ENCODE measurements around the gene PCYT2. TPM values are rescaled to one million over a fixed set of nuclear protein-coding genes. Genes with fewer than 3 reads are reported as not detected.
A peak's percentile ranks its signal among the peaks of the same experiment; 100 is the strongest.

Gene PCYT2
- total RNA-seq, 1 donor from 2014 or later = 6.8 TPM

- Histone ChIP-seq H3F3A (ENCODE audit: low read depth) (peaks cover 23% of the 10 kb centered on the region), H3K27me3 (no peaks in the 10 kb centered on the region), H2AFZ (replicated peaks) (no peak overlapping the region), H4K20me1 (ENCODE audit: low read depth) (peaks cover 22% of the 10 kb centered on the region), H3K27ac (no peak overlapping the region), H3K4me2 (peak overlapping the region; percentile 83), H3K9me3 (ENCODE audit: low read depth) (no peaks in the 10 kb centered on the region), H3K4me1 (peaks cover 7% of the 10 kb centered on the region), H3K4me3 (peak overlapping the region; percentile 87), H3K9ac (peak overlapping the region; percentile 96), H3K79me2 (ENCODE audit: low read depth) (peaks cover 68% of the 10 kb centered on the region), H3K36me3 (peaks cover 12% of the 10 kb centered on the region)
- no peaks in the 10 kb centered on the region for H3K9me3 Mint-ChIP-seq
- TF ChIP-seq EZH2 (IDR thresholded peaks at IDR 0.05) (no peak), CTCF (IDR thresholded peaks at IDR 0.05) (no peak), EZH2phosphoT487 (IDR thresholded peaks at IDR 0.05) (no peak)
- peak overlapping the region; percentile 92 for H3K4me3 Mint-ChIP-seq
- H3K36me3 Mint-ChIP-seq = peaks cover 23% of the 10 kb centered on the region
- DNase-seq (ENCODE audit: low spot score) = peak; percentile 50
- H3K27ac Mint-ChIP-seq = no peak overlapping the region
- H3K4me1 Mint-ChIP-seq = peaks cover 16% of the 10 kb centered on the region
- peaks cover 3% of the 10 kb centered on the region for H3K27me3 Mint-ChIP-seq (ENCODE audit: insufficient read depth, low read depth)
These were observed 20.5 kb downstream of the PCYT2 start for GRCh38 chr17:81890447-81891302.

GRCh38 chr17:81889602-81890001 lies 21.6 kb downstream of the PCYT2 start:
- TF ChIP-seq EZH2 (IDR thresholded peaks at IDR 0.05) (no peak), EZH2phosphoT487 (IDR thresholded peaks at IDR 0.05) (no peak), CTCF (IDR thresholded peaks at IDR 0.05) (no peak)
- Histone ChIP-seq H3K36me3 (peaks cover 12% of the 10 kb centered on the region), H3K4me1 (peaks cover 7% of the 10 kb centered on the region), H3K4me2 (peak overlapping the region; percentile 83), H3K79me2 (ENCODE audit: low read depth) (peaks cover 68% of the 10 kb centered on the region), H3K27ac (no peak overlapping the region), H3F3A (ENCODE audit: low read depth) (peaks cover 23% of the 10 kb centered on the region), H3K27me3 (no peaks in the 10 kb centered on the region), H2AFZ (replicated peaks) (no peak overlapping the region), H3K9me3 (ENCODE audit: low read depth) (no peaks in the 10 kb centered on the region), H3K9ac (peak overlapping the region; percentile 96), H3K4me3 (peak overlapping the region; percentile 87), H4K20me1 (ENCODE audit: low read depth) (peaks cover 22% of the 10 kb centered on the region)
- H3K9me3 Mint-ChIP-seq = no peaks in the 10 kb centered on the region
- no peak for DNase-seq (ENCODE audit: low spot score)
- peaks cover 7% of the 10 kb centered on the region for H3K27me3 Mint-ChIP-seq (ENCODE audit: insufficient read depth, low read depth)
- peak overlapping the region; percentile 92 for H3K4me3 Mint-ChIP-seq
- H3K36me3 Mint-ChIP-seq = peaks cover 26% of the 10 kb centered on the region
- no peak overlapping the region for H3K27ac Mint-ChIP-seq
- peaks cover 16% of the 10 kb centered on the region for H3K4me1 Mint-ChIP-seq

- Histone ChIP-seq H3K79me2 (ENCODE audit: low read depth) (peaks cover 65% of the 10 kb centered on the region), H3K9me3 (ENCODE audit: low read depth) (no peaks in the 10 kb centered on the region), H3K36me3 (peaks cover 12% of the 10 kb centered on the region), H3K4me1 (peaks cover 7% of the 10 kb centered on the region), H3K9ac (no peak overlapping the region), H3K4me3 (no peak overlapping the region), H4K20me1 (ENCODE audit: low read depth) (peaks cover 22% of the 10 kb centered on the region), H3K27ac (no peak overlapping the region), H3F3A (ENCODE audit: low read depth) (peaks cover 28% of the 10 kb centered on the region), H3K4me2 (no peak overlapping the region), H3K27me3 (no peaks in the 10 kb centered on the region), H2AFZ (replicated peaks) (no peak overlapping the region)
- DNase-seq (ENCODE audit: low spot score) = no peak
- peaks cover 7% of the 10 kb centered on the region for H3K27me3 Mint-ChIP-seq (ENCODE audit: insufficient read depth, low read depth)
- peak overlapping the region; percentile 29 for H3K27ac Mint-ChIP-seq
- H3K4me3 Mint-ChIP-seq = peak overlapping the region; percentile 92
- H3K4me1 Mint-ChIP-seq = peaks cover 16% of the 10 kb centered on the region
- TF ChIP-seq EZH2phosphoT487 (IDR thresholded peaks at IDR 0.05) (no peak), EZH2 (IDR thresholded peaks at IDR 0.05) (no peak)
- H3K36me3 Mint-ChIP-seq = peaks cover 26% of the 10 kb centered on the region
- H3K9me3 Mint-ChIP-seq = no peaks in the 10 kb centered on the region
These were observed 22.1 kb downstream of the PCYT2 start for GRCh38 chr17:81888988-81889595.

Measured in neural progenitor cell (in vitro differentiated cells).